ENCODE results near the gene PRKCG.

DNA sequence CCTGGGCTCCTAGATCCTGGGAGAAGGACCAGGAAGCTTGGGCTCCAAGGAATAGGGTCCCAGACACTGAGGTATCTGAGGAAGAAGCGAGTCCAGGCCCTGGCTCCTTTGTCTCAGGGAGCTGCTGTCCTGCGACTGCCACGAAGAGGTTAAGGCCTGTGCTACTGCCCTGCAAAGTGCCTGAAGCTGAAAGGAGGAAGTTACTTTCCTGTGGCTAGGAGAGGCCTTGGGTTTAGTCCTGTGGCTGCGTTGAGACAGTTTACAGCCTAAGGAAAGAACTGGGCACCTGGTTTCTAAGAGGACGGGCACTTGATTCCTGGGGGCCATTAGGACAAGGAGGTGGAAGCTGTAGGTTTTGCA, 11.5 kb upstream of the PRKCG start:
- TF ChIP-seq, protein P1, sequence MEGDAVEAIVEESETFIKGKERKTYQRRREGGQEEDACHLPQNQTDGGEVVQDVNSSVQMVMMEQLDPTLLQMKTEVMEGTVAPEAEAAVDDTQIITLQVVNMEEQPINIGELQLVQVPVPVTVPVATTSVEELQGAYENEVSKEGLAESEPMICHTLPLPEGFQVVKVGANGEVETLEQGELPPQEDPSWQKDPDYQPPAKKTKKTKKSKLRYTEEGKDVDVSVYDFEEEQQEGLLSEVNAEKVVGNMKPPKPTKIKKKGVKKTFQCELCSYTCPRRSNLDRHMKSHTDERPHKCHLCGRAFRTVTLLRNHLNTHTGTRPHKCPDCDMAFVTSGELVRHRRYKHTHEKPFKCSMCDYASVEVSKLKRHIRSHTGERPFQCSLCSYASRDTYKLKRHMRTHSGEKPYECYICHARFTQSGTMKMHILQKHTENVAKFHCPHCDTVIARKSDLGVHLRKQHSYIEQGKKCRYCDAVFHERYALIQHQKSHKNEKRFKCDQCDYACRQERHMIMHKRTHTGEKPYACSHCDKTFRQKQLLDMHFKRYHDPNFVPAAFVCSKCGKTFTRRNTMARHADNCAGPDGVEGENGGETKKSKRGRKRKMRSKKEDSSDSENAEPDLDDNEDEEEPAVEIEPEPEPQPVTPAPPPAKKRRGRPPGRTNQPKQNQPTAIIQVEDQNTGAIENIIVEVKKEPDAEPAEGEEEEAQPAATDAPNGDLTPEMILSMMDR (IDR thresholded peaks at IDR 0.05) = no peak
- TF ChIP-seq POLR2AphosphoS5 (IDR thresholded peaks at IDR 0.05) = no peak
- TF ChIP-seq EP300 (IDR thresholded peaks at IDR 0.05) = no peak
- no peak for TF ChIP-seq POLR2A (IDR thresholded peaks at IDR 0.05)
